GM18907 (cell line): ENCODE measurements around the gene FKBP7.
"Not testable (repeated sequence)": the region's sequence is repeated elsewhere in the genome, so short reads cannot be mapped to it uniquely, and the experiment has no call there.

Experiments used
- ATAC-seq: cut with Tn5 transposase; IDR thresholded peaks from one replicate; pipeline ENCODE4 v1.9.1; 2021; ENCODE audit warnings: mild to moderate bottlenecking, moderate library complexity; ENCODE audit not compliant: unreplicated experiment

The FKBP7 gene, protein sequence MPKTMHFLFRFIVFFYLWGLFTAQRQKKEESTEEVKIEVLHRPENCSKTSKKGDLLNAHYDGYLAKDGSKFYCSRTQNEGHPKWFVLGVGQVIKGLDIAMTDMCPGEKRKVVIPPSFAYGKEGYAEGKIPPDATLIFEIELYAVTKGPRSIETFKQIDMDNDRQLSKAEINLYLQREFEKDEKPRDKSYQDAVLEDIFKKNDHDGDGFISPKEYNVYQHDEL

DNA sequence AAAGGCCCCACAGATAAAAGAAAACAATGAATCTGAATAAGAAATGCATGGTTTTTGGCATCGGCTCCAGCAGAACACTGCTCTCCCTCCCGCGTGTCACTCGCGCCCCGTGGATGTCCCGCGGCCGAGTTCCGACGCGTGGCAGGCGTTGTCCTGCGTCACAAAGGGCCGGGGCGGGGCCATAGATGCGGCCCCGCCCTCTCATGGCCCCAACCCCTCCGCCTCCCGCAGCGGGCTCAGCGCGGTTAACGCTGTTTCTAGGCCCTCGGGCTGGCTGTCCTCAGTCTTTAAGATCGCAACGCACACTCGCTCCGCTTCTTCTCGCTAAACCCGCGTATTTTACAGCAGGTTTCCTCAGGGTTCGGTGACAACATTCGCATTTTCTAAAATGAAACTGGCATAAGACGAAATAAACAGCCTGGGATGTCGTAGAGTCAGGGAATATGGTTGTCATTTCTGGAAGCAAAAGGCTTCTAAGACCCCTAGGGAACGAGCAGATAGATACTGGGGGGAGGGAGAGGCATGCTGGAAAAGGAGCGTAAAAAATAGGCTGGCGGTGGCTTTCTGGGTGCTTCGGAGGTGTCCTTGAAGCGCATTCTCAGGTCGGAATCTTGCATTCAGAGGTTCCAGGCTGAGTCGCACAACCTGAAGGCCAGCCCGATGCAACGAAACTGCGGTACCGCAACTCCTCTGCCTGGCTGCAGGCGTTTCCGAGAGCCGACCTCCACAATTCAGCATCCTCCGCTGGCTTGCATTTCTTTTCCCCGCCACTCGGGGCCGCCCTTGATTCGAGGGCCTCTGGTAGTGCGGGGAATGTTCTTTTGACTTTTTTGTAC is at the start of gene FKBP7:
TSS of gene FKBP7 (minus strand) at position 162 of the 836 bp plus-strand sequence. CDS start at position 61, 101 bp downstream.
- peak; percentile 44 for ATAC-seq

DNA sequence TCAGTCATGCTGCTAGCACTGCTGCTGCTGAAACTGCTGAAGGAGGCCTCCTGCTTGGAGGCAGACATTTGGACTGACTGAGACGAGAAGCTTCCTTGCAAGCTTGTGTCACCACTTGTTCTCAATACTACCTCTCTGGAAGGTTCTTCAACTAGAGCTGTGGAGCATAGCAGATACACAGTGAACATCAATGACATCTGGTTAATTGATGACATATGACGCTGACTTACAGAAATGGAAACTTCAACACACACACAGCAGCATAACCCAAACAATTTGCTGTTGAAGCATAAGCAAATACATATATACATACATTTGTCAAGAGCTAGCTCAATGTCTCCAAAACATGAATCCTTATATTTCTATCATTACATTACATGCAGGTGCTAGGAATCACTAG is 49.2 kb upstream of the FKBP7 start:
- ATAC-seq = no peak

DNA sequence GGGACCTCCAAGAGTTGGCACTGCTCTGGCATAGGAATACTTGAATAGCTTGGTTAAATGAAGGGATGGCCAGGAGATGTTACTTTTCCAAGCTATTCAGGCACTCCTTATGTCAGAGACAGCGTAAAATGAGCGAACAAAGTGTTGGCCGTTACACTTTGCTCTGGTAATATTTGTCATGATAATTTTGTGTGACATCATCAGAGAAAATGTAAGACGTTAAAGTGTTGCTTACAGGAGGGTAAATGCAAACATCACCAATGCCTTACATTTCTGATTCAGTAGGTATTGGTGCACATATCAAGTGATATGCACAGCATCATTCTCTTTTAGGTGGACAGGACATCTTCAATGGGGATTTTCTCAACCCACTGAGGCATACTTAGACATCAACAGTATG is 47.9 kb upstream of the FKBP7 start:
- ATAC-seq = no peak

DNA sequence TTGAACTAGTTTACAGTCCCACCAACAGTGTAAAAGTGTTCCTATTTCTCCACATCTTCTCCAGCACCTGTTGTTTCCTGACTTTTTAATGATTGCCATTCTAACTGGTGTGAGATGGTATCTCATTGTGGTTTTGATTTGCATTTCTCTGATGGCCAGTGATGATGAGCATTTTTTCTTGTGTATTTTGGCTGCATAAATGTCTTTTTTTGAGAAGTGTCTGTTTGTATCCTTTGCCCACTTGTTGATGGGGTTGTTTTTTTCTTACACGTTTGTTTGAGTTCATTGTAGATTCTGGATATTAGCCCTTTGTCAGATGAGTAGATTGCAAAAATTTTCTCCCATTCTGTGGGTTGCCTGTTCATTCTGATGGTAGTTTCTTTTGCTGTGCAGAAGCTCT is 47.1 kb upstream of the FKBP7 start:
- not testable (repeated sequence) for ATAC-seq

DNA sequence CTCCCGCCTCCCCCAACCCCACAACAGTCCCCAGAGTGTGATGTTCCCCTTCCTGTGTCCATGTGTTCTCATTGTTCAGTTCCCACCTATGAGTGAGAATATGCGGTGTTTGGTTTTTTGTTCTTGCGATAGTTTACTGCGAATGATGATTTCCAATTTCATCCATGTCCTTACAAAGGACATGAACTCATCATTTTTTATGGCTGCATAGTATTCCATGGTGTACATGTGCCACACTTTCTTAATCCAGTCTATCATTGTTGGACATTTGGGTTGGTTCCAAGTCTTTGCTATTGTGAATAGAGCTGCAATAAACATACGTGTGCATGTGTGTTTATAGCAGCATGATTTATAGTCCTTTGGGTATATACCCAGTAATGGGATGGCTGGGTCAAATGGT is 46.6 kb upstream of the FKBP7 start:
- ATAC-seq = not testable (repeated sequence)

DNA sequence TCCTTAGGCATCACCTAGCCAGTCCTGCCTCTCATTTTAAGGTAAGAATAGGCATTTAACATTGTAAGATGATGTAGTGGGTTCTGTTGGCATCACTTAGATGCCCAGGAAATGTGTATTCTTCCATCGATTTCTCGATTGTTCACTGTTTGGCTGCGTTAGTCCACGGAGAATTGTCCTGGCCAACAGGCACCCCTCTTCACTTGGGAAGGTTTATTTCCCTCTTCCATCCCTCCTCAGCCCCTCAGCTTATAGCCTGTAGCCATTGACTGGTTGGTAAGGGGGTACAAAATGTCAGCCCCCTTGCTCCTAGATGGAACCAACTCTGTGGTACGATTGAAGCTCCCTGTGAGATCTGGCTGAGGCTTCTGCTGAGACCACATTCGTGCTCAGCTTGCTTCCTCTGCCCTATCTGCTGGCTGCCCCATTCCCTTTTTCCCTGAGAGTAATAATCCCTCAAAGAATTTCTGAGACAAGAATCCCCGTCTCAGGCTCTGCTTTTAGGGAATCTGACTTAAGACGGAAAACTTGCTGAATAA is 45.3 kb upstream of the FKBP7 start:
- peak; percentile 12 for ATAC-seq

DNA sequence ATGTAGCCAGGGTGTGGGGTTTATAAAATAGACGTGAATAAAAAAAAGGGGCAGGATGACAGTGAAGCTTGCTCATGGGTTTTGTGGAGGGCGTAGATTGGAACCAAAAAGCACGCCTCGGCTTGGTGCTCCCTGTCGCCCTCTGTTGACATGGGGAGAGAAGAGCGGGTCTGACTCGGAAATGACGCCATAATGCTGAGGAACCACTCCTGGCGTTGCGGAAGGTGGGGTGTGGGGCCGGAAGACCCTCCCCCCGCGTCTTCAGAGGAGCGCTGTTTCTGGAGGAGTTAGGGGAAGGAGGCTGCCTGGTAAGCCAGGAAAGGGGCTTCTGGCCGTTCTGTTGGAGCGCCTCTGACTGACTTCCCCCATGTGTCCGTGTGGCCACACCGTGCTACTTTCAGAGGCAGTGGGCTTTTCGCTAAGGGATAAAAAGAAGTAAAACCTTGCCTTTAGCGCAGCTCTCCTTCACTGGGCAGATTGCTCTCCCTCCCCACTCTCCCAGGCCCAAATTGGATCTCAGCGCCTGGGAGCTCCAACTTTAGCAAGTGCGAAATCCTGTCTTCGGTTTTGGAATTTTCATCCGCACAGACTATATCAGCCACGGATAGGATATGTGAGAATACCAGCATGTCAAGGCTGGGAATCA is 44.7 kb upstream of the FKBP7 start:
- peak; percentile 95 for ATAC-seq

DNA sequence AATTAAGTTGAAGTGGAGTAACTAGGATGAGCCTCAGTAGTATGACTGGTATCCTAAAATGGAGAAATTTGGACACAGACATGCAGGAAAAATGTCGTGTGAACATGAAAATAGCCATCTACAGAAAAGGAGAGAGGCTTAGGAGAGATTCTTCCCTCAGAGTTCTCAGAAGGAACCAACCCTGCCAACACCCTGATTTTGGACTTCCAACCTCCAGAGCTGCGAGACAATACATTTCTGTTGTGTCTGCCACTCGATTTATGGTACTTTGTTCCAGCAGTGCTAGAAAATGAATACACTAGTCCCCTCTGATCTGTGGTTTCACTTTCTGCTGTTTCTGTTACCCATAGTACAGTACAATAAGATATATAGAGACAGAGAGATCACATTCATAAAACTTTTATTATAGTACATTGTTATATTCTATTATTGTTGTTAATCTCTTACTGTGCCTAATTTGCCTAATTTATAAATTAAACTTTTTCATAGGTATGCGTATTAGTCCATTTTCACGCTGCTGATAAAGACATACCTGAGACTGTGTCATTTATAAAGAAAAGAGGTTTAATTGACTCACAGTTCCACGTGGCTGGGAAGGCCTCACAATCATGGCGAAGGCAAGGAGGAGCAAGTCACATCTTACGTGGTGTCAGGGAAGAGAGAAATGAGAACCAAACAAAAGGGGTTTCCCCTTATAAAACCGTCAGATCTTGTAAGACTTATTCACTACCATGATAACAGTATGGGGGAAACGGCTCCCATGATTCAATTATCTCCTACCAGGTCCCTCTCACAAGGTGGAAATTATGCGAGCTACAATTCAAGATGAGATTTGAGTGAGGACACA is 43.1 kb upstream of the FKBP7 start:
- ATAC-seq = no peak

DNA sequence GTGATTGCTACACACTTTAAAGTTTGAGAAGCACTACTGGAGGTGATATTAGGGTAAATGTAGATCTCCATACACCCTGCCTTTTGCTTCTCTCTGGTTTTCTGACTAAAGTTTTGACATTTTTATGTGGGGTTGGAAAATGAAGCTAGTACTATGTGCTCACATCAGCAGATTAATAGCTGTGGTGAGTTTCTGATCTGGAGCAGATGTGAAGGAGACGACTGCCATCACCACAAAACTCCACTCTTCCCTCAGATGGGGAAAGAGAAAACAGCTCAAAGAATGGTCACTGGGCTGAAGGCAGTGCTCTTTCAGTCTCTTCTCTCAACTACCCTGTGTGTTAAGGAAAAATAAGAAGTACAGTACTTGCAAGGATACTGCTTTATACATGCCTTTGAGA is 39.1 kb upstream of the FKBP7 start:
- no peak for ATAC-seq

DNA sequence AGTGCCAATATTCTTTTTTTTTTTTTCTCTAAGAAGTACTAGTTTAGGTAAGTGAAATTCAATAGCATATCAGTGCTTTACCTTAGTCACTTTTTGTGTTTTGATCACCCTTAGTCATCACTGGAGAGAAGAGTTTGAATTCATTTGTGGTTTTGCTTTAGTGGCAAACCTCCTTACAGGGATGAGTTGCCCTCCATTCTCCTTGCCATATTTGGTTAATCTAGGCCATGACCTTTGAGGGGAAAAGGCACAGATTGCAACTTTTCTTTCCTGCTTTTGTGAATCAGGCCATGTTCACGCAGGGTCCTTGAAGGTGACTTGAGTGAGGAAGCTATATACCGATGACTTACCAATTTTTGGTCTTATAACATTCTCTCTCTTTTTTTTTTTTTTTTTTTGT is 36.3 kb upstream of the FKBP7 start:
- ATAC-seq = peak; percentile 71

DNA sequence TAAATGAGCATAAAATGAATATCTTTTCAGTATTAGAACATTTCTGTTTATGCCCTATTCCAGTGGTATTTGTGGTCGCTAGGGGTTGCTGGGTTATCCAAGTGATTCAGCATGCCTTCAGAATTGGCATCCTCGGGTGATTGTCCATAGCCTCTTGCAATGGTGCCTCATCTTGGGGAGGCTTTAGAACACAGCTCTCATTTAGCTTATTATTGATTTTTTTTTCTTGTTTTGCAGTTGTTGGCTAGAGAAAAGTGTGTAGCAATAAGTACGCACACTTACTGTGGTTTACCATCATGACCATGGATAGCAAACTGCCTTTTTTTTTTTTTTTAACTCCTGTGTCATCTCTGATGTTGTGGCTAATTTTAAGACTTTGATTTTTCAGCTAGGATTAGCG is 35.5 kb upstream of the FKBP7 start:
- ATAC-seq = no peak

DNA sequence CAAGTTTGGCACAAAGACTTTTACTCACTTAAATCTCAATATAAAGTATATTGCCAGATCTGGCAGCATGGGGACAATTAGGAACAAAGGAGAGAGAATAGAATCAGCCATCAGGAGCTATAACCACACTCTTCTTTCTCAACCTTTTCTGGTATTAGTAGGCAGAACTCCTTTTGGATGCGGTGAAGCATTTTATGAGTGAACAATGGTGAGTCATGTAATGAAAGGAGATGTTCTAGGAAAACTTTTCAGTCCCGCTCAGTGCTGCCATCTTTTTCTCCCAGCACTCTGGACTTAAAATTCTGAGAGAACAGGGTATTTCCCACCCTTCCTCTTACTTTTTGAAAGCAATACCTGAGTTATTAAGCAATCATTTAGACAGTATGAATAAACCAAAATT is 34.1 kb upstream of the FKBP7 start:
- ATAC-seq = no peak

DNA sequence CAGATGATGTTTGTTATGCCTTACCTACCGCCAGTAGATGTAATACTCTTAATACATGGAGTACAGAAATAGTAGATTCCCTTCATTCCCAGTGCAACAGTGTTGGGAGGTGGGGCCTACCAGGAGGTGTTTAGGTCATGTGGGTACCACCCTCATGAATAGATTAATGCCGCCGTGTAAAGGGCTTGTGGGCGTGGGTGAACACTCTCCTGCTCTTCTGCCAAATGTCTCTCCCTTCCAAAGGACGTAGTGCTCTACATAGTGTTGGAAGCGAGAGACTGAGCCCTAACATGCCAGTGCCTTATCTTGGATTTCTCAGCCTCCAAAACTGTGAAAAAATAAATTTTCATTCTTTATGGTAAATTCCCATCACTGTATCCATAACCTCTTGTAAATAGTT is 32.0 kb upstream of the FKBP7 start:
- no peak for ATAC-seq

DNA sequence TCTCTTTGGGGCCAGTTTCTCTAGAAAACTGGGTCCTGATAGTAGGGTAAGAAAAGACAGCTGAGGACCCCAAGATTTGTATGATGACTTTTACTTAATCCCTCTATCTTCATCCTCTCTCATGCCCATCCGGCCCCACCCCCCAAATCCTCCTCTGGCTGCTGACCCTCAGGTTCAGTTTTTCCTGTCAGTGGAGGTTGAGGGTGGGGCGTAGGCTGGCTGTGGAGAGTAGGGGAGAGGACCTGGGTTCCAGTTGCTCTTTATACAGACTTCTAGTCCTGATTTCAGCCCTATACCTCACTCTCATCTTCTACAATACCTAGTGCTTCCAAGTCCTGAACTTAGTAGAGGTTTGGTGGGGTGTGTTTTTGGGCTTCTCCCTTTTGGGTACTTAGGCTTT is 30.2 kb upstream of the FKBP7 start:
- ATAC-seq = no peak

DNA sequence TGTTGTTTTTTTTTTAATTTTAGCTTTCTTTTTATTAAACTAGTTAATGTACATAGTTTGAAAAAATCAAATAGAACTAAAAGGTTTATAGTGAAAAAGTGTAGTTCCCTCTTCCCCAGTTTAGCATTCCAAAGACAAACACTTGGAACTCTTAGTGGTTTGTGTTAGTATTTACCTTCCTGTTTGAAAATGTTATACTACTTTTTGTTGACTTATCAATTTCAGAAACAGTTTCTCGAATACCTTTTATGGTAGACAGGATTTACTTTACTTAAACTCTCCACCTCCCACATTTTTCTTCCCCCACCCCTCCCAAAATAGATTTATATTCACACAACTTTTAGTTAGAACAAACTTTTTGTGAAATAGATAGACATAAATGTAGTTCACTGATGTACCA is 28.5 kb upstream of the FKBP7 start:
- ATAC-seq = no peak

DNA sequence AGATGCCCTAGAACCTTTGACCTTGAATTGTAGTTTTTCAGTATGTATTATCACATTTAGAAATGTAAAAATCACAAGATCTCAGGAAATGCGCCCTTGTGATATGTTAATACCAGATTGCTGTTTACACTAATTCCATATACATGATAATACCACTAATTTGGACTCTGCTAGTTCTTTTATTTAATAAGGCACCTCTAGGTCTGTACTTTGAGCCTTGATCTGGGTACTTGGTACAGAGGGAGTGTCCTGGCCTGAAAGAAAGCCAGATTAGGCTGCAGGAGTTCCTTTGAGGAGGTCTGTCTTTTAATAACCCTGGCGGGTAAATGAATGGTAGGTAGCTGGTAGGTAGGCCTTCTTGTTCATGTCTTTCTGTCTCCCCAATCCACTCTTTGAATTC is 28.1 kb upstream of the FKBP7 start:
- ATAC-seq = no peak

DNA sequence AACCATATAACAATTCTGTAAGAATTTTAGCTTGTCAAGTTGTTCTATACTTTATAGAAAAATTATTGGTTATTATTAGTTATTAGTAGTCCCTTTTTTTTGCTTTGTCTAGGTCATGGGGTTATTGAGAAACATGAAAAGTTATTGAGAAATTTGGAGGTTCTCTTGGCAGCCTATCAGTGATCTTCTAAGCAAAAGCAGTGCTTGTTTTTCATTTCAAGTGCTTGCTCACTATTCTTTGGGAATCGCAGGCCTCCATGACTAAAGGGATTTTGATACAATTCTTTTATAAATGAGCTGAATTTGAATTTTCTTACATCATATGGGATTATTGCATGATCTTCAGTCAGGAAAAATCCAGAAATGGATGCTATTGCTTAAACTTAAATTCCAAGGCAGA is 27.7 kb upstream of the FKBP7 start:
- ATAC-seq = no peak

DNA sequence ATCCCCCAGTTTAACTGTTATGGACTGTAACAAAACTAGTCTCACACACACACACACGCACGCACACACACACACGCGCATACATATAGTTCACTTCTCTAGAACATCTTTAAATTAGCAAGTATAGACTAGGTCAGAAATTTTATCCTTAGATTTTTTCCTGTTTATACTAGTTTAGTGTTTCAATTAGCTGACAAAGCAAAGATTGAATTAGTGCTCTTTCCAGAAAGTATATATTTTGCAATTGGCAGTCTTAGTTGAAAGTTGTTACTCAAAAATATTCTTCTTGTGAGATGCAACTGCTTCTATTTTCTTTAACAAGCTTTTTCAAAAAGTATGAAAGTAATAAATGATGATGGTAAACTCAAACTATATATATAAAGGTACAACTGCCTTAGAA is 24.4 kb upstream of the FKBP7 start:
- ATAC-seq = no peak

DNA sequence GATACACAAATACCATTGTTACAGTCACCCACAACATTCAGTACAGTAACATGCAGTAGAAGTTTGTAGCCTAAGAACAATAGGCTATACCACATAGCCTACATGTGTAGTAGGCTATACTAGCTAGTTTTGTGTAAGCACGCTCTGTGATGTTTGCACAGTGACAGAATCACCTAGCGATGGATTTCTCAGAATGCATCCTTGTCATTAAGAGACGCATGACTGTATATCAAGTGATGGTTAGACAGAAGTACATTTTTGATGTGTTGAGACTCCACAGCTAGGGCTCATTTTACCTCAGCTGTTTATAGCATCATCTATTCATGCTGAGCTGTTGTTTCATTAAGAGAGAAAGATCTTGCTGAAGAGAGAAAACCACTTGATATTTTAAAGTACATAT is 21.2 kb upstream of the FKBP7 start:
- ATAC-seq = no peak

DNA sequence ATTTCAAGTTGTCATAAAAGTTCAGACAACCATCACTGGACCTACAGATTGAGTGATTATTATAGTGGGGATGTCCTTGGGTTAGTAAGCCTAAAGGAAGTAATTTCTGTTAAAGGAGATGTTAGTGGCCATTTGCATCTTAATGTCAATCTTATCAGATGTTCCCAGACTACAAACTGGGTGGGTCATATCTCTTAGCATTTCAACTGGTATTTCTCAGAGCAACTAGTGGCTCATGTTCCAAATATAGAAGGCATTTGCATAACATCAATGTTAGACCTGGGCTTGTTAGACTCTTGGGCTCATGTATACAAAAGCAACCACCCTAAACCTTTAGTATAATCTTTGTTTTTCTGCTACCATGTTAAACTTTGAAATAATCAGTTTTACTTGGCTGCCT is 19.7 kb upstream of the FKBP7 start:
- no peak for ATAC-seq

DNA sequence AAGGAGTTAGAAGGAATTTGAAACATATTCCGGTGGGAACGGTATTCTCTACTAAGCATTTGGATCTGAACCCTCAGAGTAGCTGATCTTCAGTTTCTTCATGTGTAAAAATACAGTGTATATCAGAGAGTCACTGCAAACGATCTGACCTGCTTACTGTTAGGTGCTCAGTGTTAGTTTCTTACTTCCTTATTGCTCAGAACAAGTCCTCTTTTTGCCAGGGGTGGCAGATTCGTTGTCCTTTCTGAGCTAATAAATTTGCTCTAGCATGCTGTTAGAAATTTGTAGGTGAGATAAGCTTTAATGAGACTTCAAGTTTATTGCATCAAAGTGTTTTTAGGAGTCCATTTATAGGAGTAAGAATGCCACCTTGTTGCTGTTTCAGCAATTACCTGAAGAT is 17.6 kb upstream of the FKBP7 start:
- no peak for ATAC-seq
